SIG-M5 (cell line): ENCODE results near the gene ATP11C.
A peak's percentile ranks its signal among the peaks of the same experiment; 100 is the strongest.
"Not testable (repeated sequence)": the region's sequence is repeated elsewhere in the genome, so short reads cannot be mapped to it uniquely, and the experiment has no call there.

Source experiments
- DNase-seq: peaks from one replicate; lab custom pipeline; 2025; lab: John Stamatoyannopoulos, UW

Gene ATP11C

GRCh38 chrX:139932901-139933796 is at the start of gene ATP11C:
TSS of gene ATP11C (minus strand) at chrX:139933053. CDS start at chrX:139932042, 1,011 bp downstream.
- DNase-seq: peak; percentile 39

- no peak for DNase-seq
These were observed 41.6 kb upstream of the ATP11C start for GRCh38 chrX:139974471-139974870.

- no peak for DNase-seq
These were observed 40.1 kb upstream of the ATP11C start for GRCh38 chrX:139972629-139973624.

- no peak for DNase-seq
These were observed 39.3 kb upstream of the ATP11C start for GRCh38 chrX:139972113-139972512.

- DNase-seq: no peak
These were observed 38.5 kb upstream of the ATP11C start for GRCh38 chrX:139971394-139971749.

- no peak for DNase-seq
These were observed 36.4 kb upstream of the ATP11C start for GRCh38 chrX:139969286-139969685.

- DNase-seq: no peak
These were observed 34.9 kb upstream of the ATP11C start for GRCh38 chrX:139967750-139968149.

- DNase-seq: no peak
These were observed 34.4 kb upstream of the ATP11C start for GRCh38 chrX:139967300-139967699.

GRCh38 chrX:139966159-139966558 is 33.3 kb upstream of the ATP11C start:
- DNase-seq: not testable (repeated sequence)

- DNase-seq: no peak
These were observed 32.6 kb upstream of the ATP11C start, which contains the start of gene CXorf66 for GRCh38 chrX:139965421-139965820. TSS of gene CXorf66 (minus strand) at chrX:139965521. CDS start at chrX:139965496, 25 bp downstream.

- DNase-seq: not testable (repeated sequence)
These were observed 28.2 kb upstream of the ATP11C start for GRCh38 chrX:139961091-139961490.

- DNase-seq: no peak
These were observed 16.9 kb upstream of the ATP11C start for GRCh38 chrX:139949703-139950102.

GRCh38 chrX:139945075-139945474 is 12.2 kb upstream of the ATP11C start:
- DNase-seq: no peak

GRCh38 chrX:139936259-139936658 is 3.4 kb upstream of the ATP11C start:
- DNase-seq: no peak

GRCh38 chrX:139933904-139934303 is 1.1 kb upstream of the ATP11C start:
- DNase-seq: no peak

GRCh38 chrX:139932073-139932900 is 566 bp downstream of the ATP11C start:
- no peak for DNase-seq

GRCh38 chrX:139931646-139932072 is 1.2 kb downstream of the ATP11C start:
- no peak for DNase-seq

GRCh38 chrX:139930916-139931645 is 1.8 kb downstream of the ATP11C start:
- DNase-seq: no peak

- DNase-seq: no peak
These were observed 2.5 kb downstream of the ATP11C start for GRCh38 chrX:139930401-139930800.

- DNase-seq: no peak
These were observed 3.0 kb downstream of the ATP11C start for GRCh38 chrX:139929876-139930275.

- no peak for DNase-seq
These were observed 8.2 kb downstream of the ATP11C start for GRCh38 chrX:139924696-139925095.
